Kidney epithelial cell (primary cell): ENCODE measurements around the gene REG3G. TPM values are rescaled to one million over a fixed set of nuclear protein-coding genes. Genes with fewer than 3 reads are reported as not detected.

Experiments
- DNase-seq: peaks from one replicate; pipeline ENCODE4 v3.0.0-alpha.2; 2010; ENCODE audit warnings: low read depth
- H3K27me3 ChIP-seq: 2 replicates; pipeline ENCODE4 v1.6.0; 2011; ENCODE audit warnings: low read length; ENCODE audit not compliant: control insufficient read depth, insufficient read depth
- H3K36me3 ChIP-seq: 2 replicates; pipeline ENCODE4 v1.5.1; 2011; ENCODE audit warnings: low read length; ENCODE audit not compliant: control insufficient read depth, insufficient read depth
- H3K4me3 ChIP-seq: 2 replicates; pipeline ENCODE4 v1.5.1; 2011; ENCODE audit warnings: low read depth, mild to moderate bottlenecking, control low read depth, low read length
- CTCF ChIP-seq: IDR thresholded peaks from 2 replicates; pipeline ENCODE4 v1.5.1; 2011; ENCODE audit warnings: mild to moderate bottlenecking, moderate library complexity, low read length, control low read depth, inconsistent platforms; ENCODE audit not compliant: insufficient read depth, poor library complexity, severe bottlenecking
- total RNA-seq: library from RNA; depleted of rRNA; stranded (reverse); fragments of >200 nt; gene quantifications from 2 replicates; pipeline ENCODE4 v1.2.3, GENCODE V29; 2015

The REG3G gene
- total RNA-seq, 1 donor from 2014 or later, result not detected

DNA sequence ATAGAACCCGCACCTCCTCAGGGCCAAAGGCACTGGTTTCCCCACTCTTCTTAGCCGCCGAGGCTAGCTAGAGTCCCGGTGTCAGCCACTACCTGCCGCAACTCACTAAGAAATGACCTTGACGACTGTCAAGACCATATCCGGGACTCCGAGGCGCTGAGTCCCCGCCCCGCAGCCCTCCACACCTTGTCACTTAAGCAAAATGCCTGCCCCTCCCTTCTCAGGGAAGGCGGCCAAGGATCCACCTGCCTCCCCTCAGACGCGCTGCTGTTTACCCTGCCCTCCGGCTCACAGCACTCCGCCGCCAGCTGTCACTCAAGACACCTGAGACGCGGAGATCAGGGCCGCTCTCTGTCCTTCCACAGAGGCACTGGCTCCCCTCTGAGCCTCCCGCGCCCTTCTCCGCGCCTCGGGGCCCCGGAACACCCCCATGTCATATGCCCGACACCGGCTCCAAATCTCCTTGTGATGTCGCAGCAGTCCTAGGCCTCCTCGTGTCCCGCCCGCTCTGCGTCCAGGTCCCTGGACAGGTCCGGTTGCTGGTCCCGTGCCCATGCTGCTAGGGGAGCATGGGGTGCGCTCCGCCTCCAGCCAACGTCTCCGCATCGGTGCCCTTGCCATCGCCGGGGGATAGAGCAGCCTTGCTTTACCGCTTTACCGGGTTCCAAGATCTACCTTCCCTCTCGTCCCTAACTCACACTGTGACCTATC is 32.5 kb upstream of the REG3G start:
- no peak for TF ChIP-seq CTCF
- no peak overlapping the region for H3K4me3 ChIP-seq
- no peaks in the 10 kb centered on the region for H3K36me3 ChIP-seq
- no peak for DNase-seq
- peaks cover 30% of the 10 kb centered on the region for H3K27me3 ChIP-seq

DNA sequence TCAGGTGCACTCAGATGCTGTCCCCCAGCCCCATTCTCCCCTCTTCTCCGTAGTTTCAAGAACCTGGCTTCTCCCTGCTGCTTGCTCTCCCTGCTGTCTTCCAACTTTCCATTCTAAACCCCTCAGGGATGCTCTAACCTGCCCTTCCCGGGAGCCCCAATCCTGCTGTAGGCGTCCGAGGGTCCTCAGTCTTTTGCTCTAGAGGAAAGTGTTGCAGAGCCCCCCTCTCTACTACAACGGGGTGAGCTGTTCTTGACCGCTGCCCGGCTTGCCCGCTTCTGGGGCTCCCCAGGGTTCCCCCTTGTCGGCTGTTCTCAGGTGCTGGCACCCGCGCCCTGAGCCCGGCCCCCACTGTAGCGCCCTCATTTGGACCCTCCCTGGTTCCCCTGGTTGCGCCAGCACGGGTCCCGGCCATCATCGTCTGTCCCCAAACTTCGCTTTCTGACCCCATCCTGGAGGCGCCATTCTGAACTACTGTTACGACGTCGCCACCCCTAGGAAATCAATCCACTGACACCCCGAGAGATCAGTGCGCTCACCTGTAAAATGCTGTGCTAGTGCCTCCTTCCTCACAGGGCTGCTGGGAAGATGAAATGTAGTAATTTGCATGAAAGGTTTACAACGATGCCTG is 31.9 kb upstream of the REG3G start:
- no peak for TF ChIP-seq CTCF
- H3K36me3 ChIP-seq, result no peaks in the 10 kb centered on the region
- peaks cover 30% of the 10 kb centered on the region for H3K27me3 ChIP-seq
- H3K4me3 ChIP-seq, result no peak overlapping the region
- DNase-seq, result no peak

- Histone ChIP-seq H3K4me3 (no peak overlapping the region), H3K36me3 (no peaks in the 10 kb centered on the region), H3K27me3 (peaks cover 30% of the 10 kb centered on the region)
- no peak for DNase-seq
- TF ChIP-seq CTCF, result no peak
Measured at GRCh38 chr2:78994789-78995188, 30.7 kb upstream of the REG3G start.

GRCh38 chr2:78999406-78999805 is 26.1 kb upstream of the REG3G start:
- Histone ChIP-seq H3K4me3 (no peak overlapping the region), H3K27me3 (peaks cover 7% of the 10 kb centered on the region), H3K36me3 (no peaks in the 10 kb centered on the region)
- no peak for DNase-seq
- peak; percentile 39 for TF ChIP-seq CTCF

- DNase-seq, result no peak
- Histone ChIP-seq H3K27me3 (peaks cover 2% of the 10 kb centered on the region), H3K4me3 (no peak overlapping the region), H3K36me3 (no peaks in the 10 kb centered on the region)
- TF ChIP-seq CTCF, result no peak
Measured at GRCh38 chr2:79000008-79000576, 25.4 kb upstream of the REG3G start.
